Activated CD4-positive, alpha-beta T cell treated with anti-CD3 and anti-CD28 coated beads, Interleukin-10, Interleukin-2, amounts not matched to agents 100 ng/mL and 50 ng/mL, durations not matched to agents 16 hours and 8 hours (primary cell): Measurements from ENCODE around the gene UMAD1.
"Not testable (repeated sequence)": the region's sequence is repeated elsewhere in the genome, so short reads cannot be mapped to it uniquely, and the experiment has no call there.

Experiments used
- DNase-seq: peaks from one replicate; pipeline ENCODE4 v3.0.0-alpha.2; 2020

The UMAD1 gene

DNA sequence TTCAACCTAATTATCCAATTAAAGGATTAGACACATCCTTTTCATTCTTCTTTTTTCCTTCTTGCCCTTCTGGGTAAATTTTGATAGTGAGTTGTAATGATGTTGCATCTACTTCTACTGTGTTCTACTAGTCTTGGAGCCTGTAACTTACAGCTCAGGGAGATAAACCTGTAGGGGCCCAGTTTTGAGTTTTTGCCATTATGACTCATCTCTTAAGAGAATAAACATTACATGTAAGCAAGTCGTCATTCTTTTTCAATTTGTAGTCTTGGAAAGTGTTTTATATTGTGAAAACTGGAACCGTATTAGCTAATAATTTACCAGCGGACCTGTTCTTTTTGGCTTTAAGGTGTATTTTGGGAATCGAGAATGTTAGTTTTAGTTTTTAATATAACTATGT is 167.6 kb downstream of the UMAD1 start:
- DNase-seq, result no peak

DNA sequence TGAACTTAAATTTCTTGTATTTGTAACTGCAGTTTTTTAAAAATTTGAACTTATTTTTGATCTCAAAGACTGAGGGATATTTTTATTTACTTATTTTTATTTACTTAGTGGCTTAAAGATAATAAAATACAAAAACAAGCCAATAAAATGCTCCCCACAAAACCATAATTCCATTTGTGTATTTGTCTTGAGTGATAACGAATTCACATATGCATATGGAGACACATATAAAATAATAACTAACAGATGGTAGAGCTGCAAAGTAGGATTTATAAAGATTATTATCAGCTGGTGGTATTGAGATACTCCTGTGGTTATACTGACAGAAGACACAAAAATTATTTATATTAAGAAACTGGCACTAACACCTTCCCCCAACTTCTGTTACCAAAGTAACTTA is 168.1 kb downstream of the UMAD1 start:
- DNase-seq, result no peak

DNA sequence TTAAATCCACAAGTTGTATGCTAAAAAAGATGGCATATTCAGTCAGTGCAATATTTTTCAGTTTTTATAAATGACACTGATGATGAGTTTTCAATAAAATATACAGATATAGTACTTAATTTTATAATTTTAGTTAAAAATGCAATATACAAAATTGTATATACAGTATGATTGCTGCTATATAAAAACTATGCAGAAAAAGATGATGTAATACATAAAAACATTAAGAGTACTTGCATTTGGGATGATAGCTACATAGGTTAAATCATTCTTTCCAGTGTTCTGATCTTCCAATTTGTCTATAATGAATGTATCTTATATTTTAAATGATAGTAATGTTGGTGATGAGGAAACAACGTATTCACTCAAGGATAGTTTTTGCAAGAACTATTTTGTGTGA is 169.8 kb downstream of the UMAD1 start:
- no peak for DNase-seq

DNA sequence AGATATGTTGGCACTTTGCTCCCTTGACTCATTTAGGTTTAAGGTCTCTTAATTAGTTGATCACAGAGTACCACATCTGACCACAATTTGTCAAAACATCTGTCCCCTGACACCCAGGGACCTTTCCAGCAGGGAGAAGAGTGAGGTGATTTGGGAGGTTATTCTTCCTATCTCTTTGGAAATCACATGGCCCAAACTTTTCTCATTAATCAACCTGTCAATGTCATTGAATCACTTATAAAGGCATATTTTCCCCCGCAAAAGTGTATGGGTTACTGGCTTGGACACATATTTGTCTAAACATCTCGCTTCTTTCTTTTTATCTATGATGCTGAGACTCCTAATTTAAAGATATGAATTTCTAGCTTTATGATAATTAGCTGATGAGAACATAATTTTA is 170.3 kb downstream of the UMAD1 start:
- no peak for DNase-seq

DNA sequence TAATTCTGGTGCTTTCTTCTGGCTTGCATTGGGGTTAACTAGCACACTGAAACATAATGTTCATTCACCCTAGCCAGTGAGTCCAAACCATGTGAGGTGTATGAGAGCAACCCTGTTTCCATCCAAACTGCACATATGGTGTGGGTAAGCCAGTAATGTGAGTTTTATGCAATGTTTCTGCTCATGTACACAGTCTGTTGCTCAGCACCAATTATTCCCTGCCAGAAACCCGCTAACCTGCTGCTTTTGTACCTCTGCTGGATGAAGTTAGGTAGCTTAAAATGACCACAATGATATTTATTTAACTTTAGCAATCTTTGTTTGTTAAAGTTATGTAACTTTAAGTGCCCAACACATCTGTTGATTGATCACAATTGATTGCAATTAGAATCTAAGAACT is 171.6 kb downstream of the UMAD1 start:
- DNase-seq, result no peak

DNA sequence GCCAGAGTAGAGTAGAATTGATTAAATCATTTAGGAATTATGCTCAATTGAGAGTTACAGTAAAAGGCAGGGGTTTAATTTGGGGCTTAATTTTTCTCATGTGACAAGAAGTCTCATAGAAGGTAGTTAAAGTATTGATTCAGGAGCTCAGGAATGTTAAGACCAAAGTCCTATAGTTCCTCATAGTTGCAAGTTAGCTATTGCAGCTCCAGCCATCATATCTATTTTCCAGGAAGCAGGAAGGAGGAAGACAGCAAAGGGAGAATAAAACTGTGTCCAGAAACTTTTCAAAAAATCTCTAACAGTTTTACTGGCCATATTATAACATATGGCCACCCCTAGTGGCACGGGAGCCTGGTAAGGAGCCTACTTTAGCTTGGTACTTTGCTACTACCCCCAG is 174.8 kb downstream of the UMAD1 start:
- DNase-seq, result no peak

DNA sequence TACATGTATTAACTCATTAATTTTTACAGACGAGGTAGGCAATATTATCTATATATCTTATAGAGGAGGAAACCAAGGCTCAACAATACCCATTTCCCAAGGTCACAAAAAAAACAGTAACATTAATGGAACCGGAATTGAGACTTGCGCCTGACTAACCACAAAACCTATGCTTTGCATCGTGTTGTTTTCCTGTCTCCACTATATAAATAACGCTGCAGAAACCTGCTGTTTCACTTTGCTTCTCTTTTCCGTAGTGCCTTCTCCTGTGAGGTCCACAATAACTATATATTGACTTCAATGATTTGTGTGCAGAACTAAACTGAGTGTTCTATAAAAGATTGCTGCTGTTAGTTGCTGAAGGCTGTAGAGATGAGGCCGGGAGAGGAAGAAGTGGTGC is 175.5 kb downstream of the UMAD1 start:
- DNase-seq, result peak; percentile 53

DNA sequence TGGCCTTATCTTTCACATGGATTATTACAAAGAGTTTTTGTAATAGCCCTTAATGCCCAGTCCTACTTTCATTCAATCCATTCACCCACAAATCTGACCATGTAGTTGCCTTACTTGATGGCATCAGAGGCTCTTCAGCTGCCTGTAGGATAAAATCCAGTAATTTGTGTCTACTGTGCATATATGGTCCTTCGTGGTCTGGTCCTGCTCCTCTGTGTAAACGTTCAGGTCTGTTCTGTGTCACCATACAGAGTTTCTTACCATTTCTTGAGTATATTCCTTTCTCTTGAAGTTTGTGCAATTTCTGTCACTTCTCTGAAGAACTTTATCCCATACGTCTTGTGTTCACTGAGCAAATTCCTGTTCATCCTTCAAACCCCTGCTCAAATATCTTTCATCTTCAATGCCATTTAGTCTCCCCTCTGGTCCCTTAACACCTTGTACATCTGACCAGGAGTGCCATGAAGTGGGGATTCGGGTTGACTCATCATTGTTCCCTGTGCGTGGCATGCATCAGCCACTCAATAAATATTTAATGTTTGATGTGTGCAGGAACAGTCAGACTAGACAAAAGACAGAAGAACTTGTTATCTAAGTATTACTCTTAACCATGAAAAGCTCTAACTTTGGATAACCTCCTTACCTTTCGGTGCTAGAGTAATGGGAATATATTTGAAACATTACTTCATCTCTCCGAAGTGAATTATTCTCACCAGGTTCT is 176.4 kb downstream of the UMAD1 start:
- DNase-seq, result peak; percentile 70

DNA sequence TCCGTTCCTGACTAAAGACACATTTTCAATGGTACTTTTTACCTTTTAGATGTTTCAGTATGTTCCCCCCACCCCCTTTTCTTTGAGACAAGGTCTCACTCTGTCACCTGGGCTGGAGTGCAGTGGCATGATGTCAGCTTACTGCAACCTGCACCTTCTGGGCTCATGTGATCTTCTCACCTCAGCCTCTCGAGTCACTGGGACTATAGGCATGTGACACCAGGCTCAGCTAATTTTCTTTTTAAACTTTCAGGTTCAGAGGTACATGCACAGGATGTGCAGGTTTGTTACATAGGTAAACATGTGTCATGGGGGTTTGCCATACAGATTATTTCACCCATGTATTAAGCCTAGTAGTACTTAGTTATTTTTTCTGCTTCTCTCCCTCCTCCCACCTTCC is 177.2 kb downstream of the UMAD1 start:
- no peak for DNase-seq

DNA sequence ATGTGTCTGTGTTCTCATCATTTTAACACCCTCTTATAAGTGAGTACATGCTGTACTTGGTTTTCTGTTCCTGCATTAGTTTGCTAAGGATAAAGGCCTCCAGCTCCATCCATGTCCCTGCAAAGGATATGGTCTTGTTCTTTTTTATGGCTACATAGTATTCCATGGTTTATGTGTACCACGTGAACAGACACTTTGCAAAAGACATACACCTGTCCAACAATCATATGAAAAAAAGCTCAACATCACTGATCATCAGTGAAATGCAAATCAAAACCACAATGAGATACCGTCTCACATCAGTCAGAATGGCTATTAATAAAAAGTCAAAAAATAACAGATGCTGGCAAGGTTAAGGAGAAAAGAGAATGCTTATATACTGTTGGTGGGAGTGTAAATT is 177.6 kb downstream of the UMAD1 start:
- not testable (repeated sequence) for DNase-seq

DNA sequence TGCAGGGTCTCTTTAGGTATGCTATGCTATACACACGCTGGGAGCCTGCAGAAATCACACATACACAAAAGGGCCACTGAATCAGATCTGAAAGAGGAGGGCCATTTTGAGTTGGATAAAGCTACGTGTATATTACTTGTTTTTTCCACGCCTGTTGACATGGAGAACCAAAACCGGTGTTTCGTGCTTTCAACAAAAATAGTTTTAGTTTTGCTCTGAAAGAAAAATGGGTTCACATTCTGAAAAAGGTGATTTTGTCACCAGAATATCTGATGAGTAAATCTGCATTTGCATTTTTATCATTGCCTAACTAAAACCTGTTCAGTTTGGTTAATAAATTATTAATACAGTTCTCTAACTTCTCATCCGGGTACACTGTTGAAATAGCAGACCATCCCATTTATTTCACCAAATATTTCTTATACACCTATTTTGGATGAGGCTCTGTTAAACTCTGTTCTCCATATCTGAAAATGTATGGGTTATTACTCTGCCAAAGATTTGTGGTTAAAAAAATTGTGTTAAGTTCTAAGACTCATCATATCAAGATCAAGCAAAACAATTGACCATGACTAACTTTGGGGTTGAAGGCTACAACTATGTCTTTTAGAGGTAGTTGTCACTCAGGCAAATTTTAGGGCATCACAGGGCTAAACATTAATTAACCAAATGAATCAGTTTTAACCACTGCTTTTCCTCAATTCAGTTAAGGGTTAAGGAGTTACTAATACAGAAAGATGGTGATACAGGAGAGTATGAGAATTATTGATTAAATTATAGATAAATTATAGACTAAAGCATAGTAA is 179.1 kb downstream of the UMAD1 start:
- DNase-seq, result peak; percentile 33

DNA sequence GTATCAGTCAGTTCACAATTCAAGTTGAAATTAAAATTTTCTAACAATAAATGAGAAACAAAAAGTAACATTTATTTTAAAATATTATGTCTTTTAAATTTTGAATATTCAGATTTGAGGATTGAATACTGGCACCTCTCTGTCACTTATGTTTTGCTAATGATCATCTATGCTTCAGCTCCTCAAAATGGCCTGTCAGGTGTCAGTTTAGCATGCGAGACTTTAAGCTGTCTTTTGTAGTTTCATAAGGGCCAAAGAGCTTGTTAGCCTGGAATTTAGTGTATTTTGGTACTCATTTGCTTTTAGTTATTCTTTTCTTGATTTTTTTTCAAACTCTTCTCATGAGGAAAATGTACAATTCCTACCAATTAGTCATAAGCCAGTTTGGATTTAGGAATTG is 179.9 kb downstream of the UMAD1 start:
- DNase-seq, result no peak

DNA sequence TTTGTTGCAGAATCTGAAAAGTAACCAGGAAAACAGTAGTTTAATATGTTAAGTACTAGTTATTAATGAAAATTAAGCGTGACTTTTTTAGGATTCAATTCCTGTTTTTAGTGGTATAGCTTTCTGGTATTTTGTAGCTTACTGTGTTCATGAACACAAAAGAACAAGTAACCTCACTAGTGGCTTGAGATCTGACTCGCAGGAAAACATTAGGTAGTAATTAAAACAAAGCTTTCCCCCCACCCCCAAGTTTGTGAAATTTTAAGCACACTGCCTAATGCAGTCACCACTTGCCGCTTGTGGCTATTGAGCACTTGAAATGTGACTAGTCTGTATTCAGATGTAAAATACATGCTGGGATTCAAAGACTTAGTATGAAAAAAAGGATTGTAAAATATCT is 180.4 kb downstream of the UMAD1 start:
- DNase-seq, result no peak

DNA sequence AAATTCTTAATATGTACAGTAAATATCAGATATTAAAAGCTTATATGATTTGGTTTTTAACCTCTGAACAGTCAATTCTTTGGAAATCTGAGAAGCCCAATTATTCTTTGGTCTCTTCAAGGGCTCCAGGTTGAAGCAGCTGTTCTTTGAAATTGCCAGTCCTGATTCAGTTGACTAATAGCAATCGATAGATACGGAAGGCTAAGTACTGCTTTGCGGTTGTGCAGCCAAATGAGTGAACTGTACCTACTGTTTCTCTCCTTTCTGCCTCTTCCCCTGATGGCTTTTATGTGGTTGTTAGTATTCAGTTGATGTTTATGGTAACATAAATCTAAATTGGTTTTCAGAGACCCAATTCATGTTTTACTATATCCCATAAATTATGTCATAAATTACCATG is 181.0 kb downstream of the UMAD1 start:
- no peak for DNase-seq

DNA sequence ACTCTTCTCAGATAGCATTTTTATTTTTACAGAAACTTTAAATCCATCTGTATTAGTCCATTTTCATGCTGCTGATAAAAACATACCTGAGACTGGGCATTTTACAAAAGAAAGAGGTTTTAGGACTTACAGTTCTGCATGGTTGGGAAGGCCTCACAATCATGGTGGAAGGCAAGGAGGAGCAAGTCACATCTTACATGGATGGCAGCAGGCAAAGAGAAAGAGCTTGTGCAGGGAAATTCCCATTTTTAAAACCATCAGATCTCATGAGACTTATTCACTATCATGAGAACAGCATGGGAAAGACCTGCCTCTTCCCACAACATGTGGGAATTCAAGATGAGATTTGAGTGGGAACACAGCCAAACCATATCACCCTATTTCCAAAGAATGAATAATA is 184.7 kb downstream of the UMAD1 start:
- DNase-seq, result not testable (repeated sequence)

DNA sequence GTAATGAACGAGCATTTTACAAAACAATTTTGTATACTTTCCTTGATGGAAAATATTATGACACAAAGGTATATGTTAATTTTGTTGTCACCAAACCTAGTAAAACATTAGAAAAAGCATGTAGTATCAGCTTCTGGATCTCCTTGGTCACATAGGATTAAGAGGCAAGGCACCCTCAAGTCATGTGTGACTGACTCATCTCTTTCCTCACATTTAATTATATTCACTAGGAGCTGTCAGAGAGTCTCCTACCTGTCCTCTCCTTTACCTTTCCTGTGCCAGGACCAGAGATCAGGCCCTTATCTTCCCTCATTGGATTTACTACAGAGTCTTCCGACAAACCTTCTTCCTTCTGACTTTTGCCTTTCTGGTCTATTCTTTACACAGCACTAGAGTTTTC is 189.1 kb downstream of the UMAD1 start:
- no peak for DNase-seq

DNA sequence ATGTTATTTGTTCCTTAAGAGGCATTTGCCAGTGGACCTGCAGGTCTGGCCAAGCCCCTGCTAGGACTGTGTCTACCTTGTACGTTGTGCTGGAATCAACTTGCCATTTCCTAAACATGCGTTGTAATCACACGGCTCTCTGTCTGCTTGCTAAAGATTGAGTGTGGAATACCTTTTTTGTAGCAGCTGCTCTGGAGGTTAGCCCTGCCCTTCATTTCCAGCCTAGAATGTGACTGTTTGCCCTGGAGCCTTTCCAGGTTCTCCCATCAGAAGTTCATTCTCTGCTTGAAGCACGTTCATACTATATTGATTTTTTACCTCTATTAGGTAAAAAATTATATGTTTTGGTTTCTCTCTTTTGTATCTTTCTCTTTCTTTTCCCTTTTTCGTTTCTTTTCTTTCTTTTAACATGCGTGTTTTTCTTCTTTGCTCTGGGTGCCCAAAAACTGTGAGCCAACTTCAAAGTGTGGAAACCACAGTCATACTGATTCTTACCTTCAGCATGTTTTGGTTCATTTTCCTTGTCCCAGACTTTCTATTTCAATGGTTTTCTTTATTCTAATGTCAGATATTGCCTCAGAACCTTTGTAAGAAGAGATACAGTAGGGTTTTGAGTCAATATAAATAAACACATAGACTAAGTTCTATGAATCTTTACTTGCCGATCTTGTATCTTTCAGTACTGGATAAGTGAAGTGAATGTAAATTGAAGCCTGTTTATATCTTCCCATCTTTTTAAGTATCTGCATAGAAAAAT is 189.7 kb downstream of the UMAD1 start:
- DNase-seq, result peak; percentile 52

DNA sequence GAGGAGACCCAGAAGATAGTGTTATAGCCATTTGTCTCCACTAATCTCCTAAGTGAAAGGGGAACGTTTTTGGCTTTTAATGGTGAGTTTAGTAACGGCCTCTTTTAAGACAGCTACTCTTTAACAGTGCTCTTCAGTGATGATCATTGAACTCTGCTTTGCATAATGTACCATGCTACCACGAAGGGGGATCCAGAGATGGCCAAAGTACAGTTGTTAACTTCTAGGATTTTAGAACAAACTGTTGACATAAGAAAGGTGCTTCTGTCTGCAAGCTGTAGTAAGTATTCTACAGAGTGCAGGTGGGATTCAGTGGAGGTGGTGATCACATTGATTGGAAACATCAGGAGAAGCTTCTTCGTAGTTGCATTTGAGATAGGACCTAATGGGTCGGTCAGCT is 192.0 kb downstream of the UMAD1 start:
- DNase-seq, result no peak

DNA sequence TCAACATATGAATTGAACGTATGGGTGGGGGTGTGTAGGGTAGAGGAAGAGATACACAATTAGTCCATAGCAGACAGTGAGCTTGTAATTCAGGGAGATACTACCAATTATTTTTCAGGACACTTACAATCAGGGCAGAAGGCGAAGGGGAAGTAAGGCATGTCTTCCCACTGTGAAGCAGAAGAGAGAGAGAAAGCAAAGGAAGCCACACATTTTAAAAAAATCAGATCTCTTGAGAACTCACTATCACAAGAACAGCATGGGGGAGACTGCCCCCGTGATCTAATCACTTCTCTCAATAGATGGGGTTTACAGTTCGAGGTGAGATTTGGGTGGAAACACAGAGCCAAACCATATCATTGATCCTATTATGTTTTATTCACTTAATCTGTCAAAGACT is 194.2 kb downstream of the UMAD1 start:
- no peak for DNase-seq

DNA sequence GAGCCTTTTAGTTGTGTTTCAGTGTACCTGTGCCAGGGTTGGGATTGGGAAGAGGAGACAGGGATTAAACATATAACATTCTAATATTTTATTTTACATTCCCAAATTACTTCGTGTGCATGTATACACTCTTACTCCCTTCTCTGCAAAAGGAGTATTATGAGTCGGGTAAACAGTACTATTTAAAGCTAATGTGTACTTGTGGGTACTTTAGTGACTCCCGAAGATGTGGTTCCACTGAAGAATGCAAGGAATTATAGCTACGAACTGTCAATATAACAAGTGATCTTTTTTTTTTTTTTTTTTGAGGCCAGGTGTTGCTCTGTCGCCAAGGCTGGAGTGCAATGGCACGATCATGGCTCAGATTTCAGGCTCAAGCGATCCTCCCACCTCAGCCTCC is 200.5 kb downstream of the UMAD1 start:
- DNase-seq, result no peak

DNA sequence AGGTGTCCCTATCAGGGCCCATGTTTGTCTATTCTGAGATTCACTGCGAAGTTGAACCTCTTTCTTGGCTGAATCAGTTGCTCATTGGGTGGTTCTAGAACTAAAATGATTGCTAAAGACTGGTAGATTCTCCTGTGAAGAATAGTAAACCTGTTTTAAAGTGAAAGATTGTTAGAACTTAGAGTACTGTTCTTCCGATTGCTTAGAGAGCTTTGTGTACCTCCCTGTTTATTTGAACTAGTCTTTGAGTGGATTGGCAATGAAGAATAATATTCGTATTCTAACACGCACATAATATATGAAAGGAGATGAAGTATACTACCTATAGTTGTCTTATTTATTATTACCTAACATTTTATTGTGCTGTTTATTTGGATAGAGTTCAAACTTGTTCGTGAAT is 202.7 kb downstream of the UMAD1 start:
- no peak for DNase-seq

DNA sequence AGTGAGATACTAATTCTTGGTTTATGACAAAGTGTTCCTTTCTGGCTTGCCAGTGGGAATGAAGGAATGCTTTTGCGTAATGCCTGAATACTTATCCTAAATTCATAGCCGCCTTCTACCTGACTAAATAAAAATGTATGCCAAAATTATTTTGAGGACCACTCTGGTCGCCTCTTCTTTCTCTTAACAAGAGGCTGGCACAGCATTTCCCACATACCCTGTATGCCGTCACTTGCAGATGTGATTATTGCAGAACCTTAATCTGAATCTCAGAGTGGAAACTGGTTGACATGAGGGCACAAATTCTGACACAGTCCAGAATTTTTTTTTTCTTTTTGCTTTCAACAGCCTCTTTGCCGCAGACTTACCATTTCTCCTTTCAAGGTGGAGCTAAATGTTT is 203.4 kb downstream of the UMAD1 start:
- no peak for DNase-seq

DNA sequence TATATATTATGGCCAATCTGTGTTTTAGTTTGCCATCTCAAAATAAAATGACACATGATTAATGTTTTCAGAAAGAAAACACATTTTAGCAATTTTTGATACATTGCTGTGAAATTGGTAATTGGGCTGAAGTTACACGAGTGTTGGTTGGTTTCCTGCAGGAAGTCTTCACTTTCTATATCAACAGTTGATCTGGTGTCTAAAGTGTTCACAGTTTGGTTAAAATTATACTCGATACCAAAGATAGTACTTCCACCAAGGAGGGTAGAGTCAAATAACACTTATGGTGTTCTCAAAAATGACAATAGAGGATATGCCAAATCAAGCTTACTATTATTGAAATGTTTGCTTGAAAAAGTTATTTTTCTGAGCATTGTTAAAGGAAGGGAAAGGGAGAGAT is 207.7 kb downstream of the UMAD1 start:
- peak; percentile 13 for DNase-seq

DNA sequence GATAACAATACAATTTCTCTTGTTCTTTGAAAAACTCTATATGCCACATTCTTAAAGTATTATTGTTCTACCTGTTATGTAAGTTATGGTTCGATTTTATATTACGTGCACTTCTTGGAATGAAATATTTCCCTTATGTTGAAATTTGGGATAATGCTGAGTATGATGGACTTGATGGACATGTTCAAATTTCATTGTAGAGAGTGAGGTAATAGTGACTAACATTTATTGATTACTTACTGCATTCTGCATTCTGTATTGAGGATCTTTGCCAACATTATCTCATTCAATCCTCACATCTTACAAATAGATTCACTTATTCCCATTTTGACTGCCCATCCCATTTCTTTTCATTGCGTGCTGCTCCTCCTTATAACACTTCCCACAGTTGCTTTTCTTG is 208.3 kb downstream of the UMAD1 start:
- DNase-seq, result no peak
